K562 (cell line): ENCODE data around the gene LIPE. TPM values are rescaled to one million over a fixed set of nuclear protein-coding genes. Genes with fewer than 3 reads are reported as not detected.

Experiments
- ATF2 ChIP-seq: sonication (generic); formaldehyde crosslinking; IDR thresholded peaks from 2 replicates; pipeline ENCODE4 v1.8.1; 2022; ENCODE audit warnings: missing genetic modification reagents
- BDP1 ChIP-seq: IDR thresholded peaks from 3 replicates; pipeline ENCODE4 v1.6.1; 2011; ENCODE audit not compliant: insufficient read length, insufficient read depth
- DDX20 ChIP-seq: fragments of 450-650 bp; IDR thresholded peaks from 2 replicates; pipeline ENCODE4 v1.6.1; 2016; ENCODE audit warnings: missing genetic modification characterization, low read depth, mild to moderate bottlenecking, missing compliant biosample characterization, moderate library complexity
- ERF ChIP-seq: fragments of 450-650 bp; formaldehyde crosslinking; IDR thresholded peaks from 2 replicates; pipeline ENCODE4 v1.4.0; 2020; ENCODE audit warnings: mild to moderate bottlenecking, mixed read lengths
- FOXA3 ChIP-seq, 2 experiments: fragments of 450-650 bp in 1 of 2; sonication (generic) in 1 of 2; formaldehyde crosslinking; IDR thresholded peaks in 1 of 2; conservative IDR thresholded peaks in 1 of 2; 2 replicates each; pipeline versions ENCODE4 v1.4.0 to v1.8.0; 2020 to 2022; ENCODE audit warnings: mild to moderate bottlenecking in 2 of 2, missing genetic modification reagents in 1 of 2
- FUS ChIP-seq: fragments of 200-400 bp; formaldehyde crosslinking; optimal IDR thresholded peaks from 2 replicates; pipeline ENCODE3; 2017; ENCODE audit warnings: low read depth, low read length
- HNRNPK ChIP-seq: fragments of 200-400 bp; formaldehyde crosslinking; IDR thresholded peaks from one replicate; pipeline ENCODE4 v1.6.1; 2018; ENCODE audit warnings: mild to moderate bottlenecking, low read depth, low read length; ENCODE audit not compliant: poor library complexity, severe bottlenecking
- KAT2B ChIP-seq: IDR thresholded peaks from one replicate; pipeline ENCODE4 v1.6.1; 2012; ENCODE audit warnings: low read depth, mild to moderate bottlenecking, control low read depth, inconsistent platforms, low read length, moderate library complexity
- KAT8 ChIP-seq: fragments of 450-650 bp; IDR thresholded peaks from 2 replicates; pipeline ENCODE4 v1.6.1; 2016; ENCODE audit warnings: low read depth, mild to moderate bottlenecking
- MCM2 ChIP-seq: fragments of 450-650 bp; IDR thresholded peaks from 2 replicates; pipeline ENCODE4 v1.6.1; 2017; ENCODE audit warnings: low read depth, mild to moderate bottlenecking
- NEUROD1 ChIP-seq: fragments of 150-350 bp; IDR thresholded peaks from 2 replicates; pipeline ENCODE4 v1.6.1; 2014; ENCODE audit warnings: borderline replicate concordance, low read length, low read depth; ENCODE audit not compliant: partially characterized antibody
- NFXL1 ChIP-seq: fragments of 450-650 bp; formaldehyde crosslinking; IDR thresholded peaks from 2 replicates; pipeline ENCODE4 v1.4.0; 2021; ENCODE audit warnings: mild to moderate bottlenecking
- PTTG1 ChIP-seq: fragments of 450-650 bp; IDR thresholded peaks from 2 replicates; pipeline ENCODE4 v1.6.1; 2016; ENCODE audit warnings: low read depth, mild to moderate bottlenecking, missing genetic modification characterization, missing compliant biosample characterization
- RFX7 ChIP-seq: fragments of 250-450 bp; sonication (Bioruptor Pico); IDR thresholded peaks from 2 replicates; pipeline ENCODE4 v1.5.1; 2021; ENCODE audit warnings: mild to moderate bottlenecking
- ZBTB17 ChIP-seq: fragments of 450-650 bp; formaldehyde crosslinking; IDR thresholded peaks from 2 replicates; pipeline ENCODE4 v1.4.0; 2020; ENCODE audit warnings: mild to moderate bottlenecking
- ZFP1 ChIP-seq: fragments of 450-650 bp; formaldehyde crosslinking; IDR thresholded peaks from 2 replicates; pipeline ENCODE4 v1.4.0; 2020; ENCODE audit warnings: mild to moderate bottlenecking, mixed read lengths
- ZNF124 ChIP-seq: sonication (generic); formaldehyde crosslinking; IDR thresholded peaks from 2 replicates; pipeline ENCODE4 v1.8.1; 2022; ENCODE audit warnings: missing genetic modification reagents
- ZNF24 ChIP-seq: fragments of 450-650 bp; IDR thresholded peaks from 2 replicates; pipeline ENCODE4 v1.6.1; 2016
- ZNF253 ChIP-seq: fragments of 250-450 bp; sonication (Bioruptor Pico); conservative IDR thresholded peaks from 2 replicates; pipeline ENCODE4 v1.6.1; 2021; ENCODE audit warnings: mild to moderate bottlenecking
- ZNF324 ChIP-seq: fragments of 250-450 bp; sonication (Bioruptor Pico); IDR thresholded peaks from 2 replicates; pipeline ENCODE4 v1.4.0; 2020; ENCODE audit warnings: mild to moderate bottlenecking
- ZNF644 ChIP-seq: fragments of 200-800 bp; sonication (Bioruptor generic); IDR thresholded peaks from 2 replicates; pipeline ENCODE4 v1.6.1; 2016; ENCODE audit warnings: low read depth, missing genetic modification characterization, missing compliant biosample characterization
- ZNF699 ChIP-seq: fragments of 250-450 bp; sonication (Bioruptor Pico); IDR thresholded peaks from 2 replicates; pipeline ENCODE4 v1.8.0; 2021; ENCODE audit warnings: mild to moderate bottlenecking, moderate library complexity; ENCODE audit not compliant: insufficient replicate concordance
- ZNF707 ChIP-seq: fragments of 250-450 bp; sonication (Bioruptor Pico); conservative IDR thresholded peaks from 2 replicates; pipeline ENCODE4 v1.8.0; 2022; ENCODE audit warnings: inconsistent platforms, mild to moderate bottlenecking, moderate library complexity
- polyA plus RNA-seq, 8 experiments: library from polyadenylated mRNA; depleted of rRNA in 4 of 8; stranded (reverse) in 5 of 8; unstranded in 3 of 8; fragments of >200 nt; fragmentation: Nextera tagmentation in 2 of 8; fragmentation: Illumina TruSeq in 1 of 8; extraction: Ambion mirVana in 2 of 8; extraction: Trizol in 1 of 8; gene quantifications; 2 replicates each; pipeline versions ENCODE4 v1.2.1 to v1.2.3, GENCODE V29; 2011 to 2014; ENCODE audit warnings: inconsistent platforms in 1 of 8, missing spikeins in 1 of 8
- total RNA-seq, 7 experiments: library from RNA; depleted of rRNA in 6 of 7; stranded (reverse); fragments of >200 nt in 6 of 7; fragmentation: Illumina TruSeq in 2 of 7; extraction: Trizol in 2 of 7; gene quantifications; 2 replicates each; pipeline versions ENCODE4 v1.2.1 to v1.2.3, GENCODE V29; 2011 to 2021; ENCODE audit warnings: low replicate concordance in 1 of 7
- TF ChIP-seq, protein P1 (sequence below): fragments of 450-650 bp; formaldehyde crosslinking; IDR thresholded peaks from 2 replicates; pipeline ENCODE4 v1.4.0; 2020; ENCODE audit warnings: mild to moderate bottlenecking
- TF ChIP-seq, protein P2 (sequence below): fragments of 250-450 bp; sonication (Bioruptor Pico); IDR thresholded peaks from 2 replicates; pipeline ENCODE4 v1.5.0; 2021; ENCODE audit warnings: mild to moderate bottlenecking, borderline replicate concordance

Gene LIPE
- total and polyA plus RNA-seq, 9 of the 15 experiments (the other 6 are each of a cell fraction or from before 2014, with no cell fraction given) = 0.22 TPM; not detected in 8

- TF ChIP-seq ZBTB17 (CRISPR knock-in tag) (no peak), ERF (0 out of 2 replicates have a peak, but pooled peaks have one; percentile 50), ZFP1 (CRISPR knock-in tag) (no peak), ZNF253 (CRISPR knock-in tag) (no peak), ATF2 (CRISPR knock-in tag) (no peak), NEUROD1 (peak; percentile 97), HNRNPK (no peak), PTTG1 (tag) (no peak), NFXL1 (CRISPR knock-in tag) (no peak), KAT2B (no peak), ZNF699 (CRISPR knock-in tag) (no peak), RFX7 (CRISPR knock-in tag) (no peak), ZNF124 (no peak), ZNF24 (no peak), ZNF707 (CRISPR knock-in tag) (no peak), BDP1 (no peak), KAT8 (no peak), ZNF324 (CRISPR knock-in tag) (no peak), ZNF644 (tag) (no peak), FOXA3 (CRISPR knock-in tag; conservative IDR thresholded peaks at IDR 0.05 in 1 of 2, IDR thresholded peaks at IDR 0.05 in 1 of 2) (no peak), DDX20 (tag) (no peak), MCM2 (no peak), FUS (no peak)
- TF ChIP-seq, protein P1, sequence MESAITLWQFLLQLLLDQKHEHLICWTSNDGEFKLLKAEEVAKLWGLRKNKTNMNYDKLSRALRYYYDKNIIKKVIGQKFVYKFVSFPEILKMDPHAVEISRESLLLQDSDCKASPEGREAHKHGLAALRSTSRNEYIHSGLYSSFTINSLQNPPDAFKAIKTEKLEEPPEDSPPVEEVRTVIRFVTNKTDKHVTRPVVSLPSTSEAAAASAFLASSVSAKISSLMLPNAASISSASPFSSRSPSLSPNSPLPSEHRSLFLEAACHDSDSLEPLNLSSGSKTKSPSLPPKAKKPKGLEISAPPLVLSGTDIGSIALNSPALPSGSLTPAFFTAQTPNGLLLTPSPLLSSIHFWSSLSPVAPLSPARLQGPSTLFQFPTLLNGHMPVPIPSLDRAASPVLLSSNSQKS = no peak
- TF ChIP-seq, protein P2, sequence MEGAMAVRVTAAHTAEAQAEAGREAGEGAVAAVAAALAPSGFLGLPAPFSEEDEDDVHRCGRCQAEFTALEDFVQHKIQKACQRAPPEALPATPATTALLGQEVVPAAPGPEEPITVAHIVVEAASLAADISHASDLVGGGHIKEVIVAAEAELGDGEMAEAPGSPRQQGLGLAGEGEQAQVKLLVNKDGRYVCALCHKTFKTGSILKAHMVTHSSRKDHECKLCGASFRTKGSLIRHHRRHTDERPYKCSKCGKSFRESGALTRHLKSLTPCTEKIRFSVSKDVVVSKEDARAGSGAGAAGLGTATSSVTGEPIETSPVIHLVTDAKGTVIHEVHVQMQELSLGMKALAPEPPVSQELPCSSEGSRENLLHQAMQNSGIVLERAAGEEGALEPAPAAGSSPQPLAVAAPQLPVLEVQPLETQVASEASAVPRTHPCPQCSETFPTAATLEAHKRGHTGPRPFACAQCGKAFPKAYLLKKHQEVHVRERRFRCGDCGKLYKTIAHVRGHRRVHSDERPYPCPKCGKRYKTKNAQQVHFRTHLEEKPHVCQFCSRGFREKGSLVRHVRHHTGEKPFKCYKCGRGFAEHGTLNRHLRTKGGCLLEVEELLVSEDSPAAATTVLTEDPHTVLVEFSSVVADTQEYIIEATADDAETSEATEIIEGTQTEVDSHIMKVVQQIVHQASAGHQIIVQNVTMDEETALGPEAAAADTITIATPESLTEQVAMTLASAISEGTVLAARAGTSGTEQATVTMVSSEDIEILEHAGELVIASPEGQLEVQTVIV (CRISPR knock-in tag) = no peak
These were observed 30.6 kb downstream of the LIPE start (continued) for GRCh38 chr19:42396381-42397262.
